SK-N-SH (cell line): ENCODE results near the gene POGK. TPM values are rescaled to one million over a fixed set of nuclear protein-coding genes. Genes with fewer than 3 reads are reported as not detected.
"Not testable (repeated sequence)": the region's sequence is repeated elsewhere in the genome, so short reads cannot be mapped to it uniquely, and the experiment has no call there.

Experiments
- CTCF ChIA-PET: fragments of 300-600, 350-600 bp; formaldehyde crosslinking; extraction: SDS; loops from one replicate; lab custom pipeline; 2021; lab: Yijun Ruan, JAX
- POLR2A ChIA-PET: fragments of 350-600 bp; sonication (Branson Sonifier 250); formaldehyde crosslinking; extraction: SDS; loops from one replicate; lab custom pipeline; 2020; ENCODE audit warnings: antibody characterized with exemption, inconsistent platforms; lab: Yijun Ruan, JAX
- DNase-seq: peaks from one replicate; pipeline ENCODE4 v3.0.0; 2012
- H2AFZ ChIP-seq: fragments of 200-600 bp; sonication (generic); 2 replicates; pipeline ENCODE4 v1.8.1; 2016; ENCODE audit warnings: antibody characterized with exemption, mild to moderate bottlenecking, low read depth
- H3F3A ChIP-seq: fragments of 200-600 bp; sonication (generic); replicated peaks from 2 replicates; pipeline ENCODE3; 2016; ENCODE audit warnings: antibody characterized with exemption, mild to moderate bottlenecking; ENCODE audit not compliant: insufficient read depth
- H3K27ac ChIP-seq, 2 experiments: fragments of 200-500 bp in 1 of 2; fragments of 200-600 bp in 1 of 2; sonication (Bioruptor generic) in 1 of 2; sonication (generic), shearing (Covaris generic) in 1 of 2; 2 replicates each; pipeline versions ENCODE4 v1.5.1 to v1.6.1; 2014 to 2016; ENCODE audit warnings: low read depth in 2 of 2, inconsistent platforms in 1 of 2, low read length in 1 of 2, mild to moderate bottlenecking in 1 of 2, mixed read lengths in 1 of 2
- H3K27me3 ChIP-seq: fragments of 200-600 bp; sonication (generic), shearing (Covaris generic); 2 replicates; pipeline ENCODE4 v1.6.1; 2016; ENCODE audit warnings: mixed run types; ENCODE audit not compliant: insufficient read depth
- H3K36me3 ChIP-seq, 2 experiments: fragments of 200-500 bp in 1 of 2; fragments of 200-600 bp in 1 of 2; sonication (Bioruptor generic) in 1 of 2; sonication (generic) in 1 of 2; replicated peaks in 1 of 2; 2 replicates each; pipeline versions ENCODE3 to v1.5.1; 2014 to 2016; ENCODE audit warnings: low read length in 1 of 2, mild to moderate bottlenecking in 1 of 2; ENCODE audit not compliant: insufficient read depth in 2 of 2, control insufficient read depth in 1 of 2
- H3K4me1 ChIP-seq, 2 experiments: fragments of 200-500 bp in 1 of 2; fragments of 200-600 bp in 1 of 2; sonication (Bioruptor generic) in 1 of 2; sonication (generic), shearing (Covaris generic) in 1 of 2; 2 replicates each; pipeline versions ENCODE4 v1.5.1 to v1.6.1; 2014 to 2016; ENCODE audit warnings: low read depth in 1 of 2, low read length in 1 of 2, mixed run types in 1 of 2; ENCODE audit not compliant: insufficient read depth in 2 of 2, control insufficient read depth in 1 of 2
- H3K4me2 ChIP-seq: fragments of 200-600 bp; sonication (generic), shearing (Covaris generic); 2 replicates; pipeline ENCODE4 v1.6.1; 2017; ENCODE audit warnings: mixed run types
- H3K4me3 ChIP-seq, 2 experiments: fragments of 200-500 bp in 1 of 2; fragments of 200-600 bp in 1 of 2; sonication (Bioruptor generic) in 1 of 2; sonication (generic), shearing (Covaris generic) in 1 of 2; 2 replicates each; pipeline versions ENCODE4 v1.5.1 to v1.8.1; 2014 to 2016; ENCODE audit warnings: low read depth in 2 of 2, inconsistent platforms in 1 of 2, low read length in 1 of 2, mild to moderate bottlenecking in 1 of 2, mixed read lengths in 1 of 2, moderate library complexity in 1 of 2
- H3K79me2 ChIP-seq: fragments of 200-600 bp; sonication (generic); 2 replicates; pipeline ENCODE4 v1.8.1; 2017; ENCODE audit warnings: mild to moderate bottlenecking; ENCODE audit not compliant: insufficient read depth
- H3K9ac ChIP-seq: fragments of 200-600 bp; sonication (generic); 2 replicates; pipeline ENCODE4 v1.6.1; 2017; ENCODE audit warnings: mixed run types
- H3K9me2 ChIP-seq: fragments of 200-600 bp; sonication (generic); 2 replicates; pipeline ENCODE4 v1.6.1; 2017; ENCODE audit warnings: mixed run types
- H3K9me3 ChIP-seq: fragments of 200-600 bp; sonication (generic); 2 replicates; pipeline ENCODE4 v1.6.1; 2017; ENCODE audit warnings: mixed run types, mild to moderate bottlenecking, moderate library complexity
- H4K20me1 ChIP-seq: fragments of 200-600 bp; sonication (generic); 2 replicates; pipeline ENCODE4 v1.6.1; 2017; ENCODE audit warnings: mild to moderate bottlenecking, mixed run types; ENCODE audit not compliant: insufficient read depth
- CTCF ChIP-seq: fragments of 200-600 bp; sonication (generic); IDR thresholded peaks from 2 replicates; pipeline ENCODE4 v1.6.1; 2017; ENCODE audit warnings: antibody characterized with exemption, mild to moderate bottlenecking, moderate library complexity
- EP300 ChIP-seq, 2 experiments: IDR thresholded peaks; 2 replicates each; pipeline versions ENCODE4 v1.4.0 to v1.6.1; 2012; ENCODE audit warnings: borderline replicate concordance in 1 of 2, low read depth in 1 of 2, low read length in 1 of 2
- FOSL2 ChIP-seq: IDR thresholded peaks from 2 replicates; pipeline ENCODE4 v1.4.0; 2012; ENCODE audit warnings: low read depth, mild to moderate bottlenecking, moderate library complexity, borderline replicate concordance
- FOXJ3 ChIP-seq: sonication (generic); formaldehyde crosslinking; IDR thresholded peaks from 2 replicates; pipeline ENCODE4 v1.5.1; 2020; ENCODE audit warnings: mild to moderate bottlenecking, missing genetic modification reagents
- MEF2A ChIP-seq: IDR thresholded peaks from 2 replicates; pipeline ENCODE4 v1.4.0; 2012; ENCODE audit warnings: low read depth, borderline replicate concordance
- NRF1 ChIP-seq: IDR thresholded peaks from 2 replicates; pipeline ENCODE4 v1.6.1; 2012; ENCODE audit warnings: low read depth, mild to moderate bottlenecking, low read length
- RFX5 ChIP-seq: IDR thresholded peaks from 2 replicates; pipeline ENCODE4 v1.6.1; 2012; ENCODE audit warnings: mild to moderate bottlenecking, improper control_type of control experiment, low read length
- SIN3A ChIP-seq: IDR thresholded peaks from 2 replicates; pipeline ENCODE4 v1.6.1; 2012; ENCODE audit warnings: low read depth, mild to moderate bottlenecking, low read length, moderate library complexity, borderline replicate concordance
- TCF12 ChIP-seq: IDR thresholded peaks from 2 replicates; pipeline ENCODE4 v1.4.0; 2012
- WGBS: methylation state at CpG from one replicate; pipeline ENCODE4 v1.1.6; 2017; ENCODE audit warnings: low lambda C conversion rate; 5-methylcytosine and 5-hydroxymethylcytosine counted together
- polyA plus RNA-seq, 3 experiments: library from polyadenylated mRNA; depleted of rRNA; stranded (reverse); fragments of >200 nt; gene quantifications; 2 replicates each; pipeline ENCODE4 v1.2.3, GENCODE V29; 2012
- TF ChIP-seq, protein P1 (sequence below): fragments of 150-350 bp; IDR thresholded peaks from 2 replicates; pipeline ENCODE4 v1.6.1; 2017; ENCODE audit warnings: antibody characterized with exemption, low read length, low read depth, borderline replicate concordance
- TF ChIP-seq, protein P2 (sequence below): IDR thresholded peaks from 2 replicates; pipeline ENCODE4 v1.6.1; 2012; ENCODE audit warnings: mild to moderate bottlenecking, low read depth, low read length, moderate library complexity
- TF ChIP-seq, protein P3 (sequence below): IDR thresholded peaks from 2 replicates; pipeline ENCODE4 v1.4.0; 2012; ENCODE audit warnings: low read depth, borderline replicate concordance

Gene POGK
- polyA plus RNA-seq, 1 of the 3 experiments (the other 2 are of a cell fraction) = 13.9 TPM

- H3K4me2 ChIP-seq = no peak overlapping the region
- no peaks in the 10 kb centered on the region for H3K9me3 ChIP-seq
- no peaks in the 10 kb centered on the region for H3F3A ChIP-seq
- no peak for DNase-seq
- POLR2A ChIA-PET = no interaction called here
- H4K20me1 ChIP-seq = no peaks in the 10 kb centered on the region
- no peaks in the 10 kb centered on the region for H3K79me2 ChIP-seq
- no peaks in the 10 kb centered on the region for H3K36me3 ChIP-seq
- no peaks in the 10 kb centered on the region for H3K9me2 ChIP-seq
- TF ChIP-seq FOSL2 = no peak
- no peak for TF ChIP-seq EP300 (IDR thresholded peaks at IDR 0.05; ENCODE audit: borderline replicate concordance in 1 of 2, low read depth in 1 of 2, low read length in 1 of 2)
- no peak for TF ChIP-seq FOXJ3 (CRISPR knock-in tag)
- no peak for TF ChIP-seq CTCF
- TF ChIP-seq MEF2A = no peak
- no peak for TF ChIP-seq SIN3A
- TF ChIP-seq, protein P1, sequence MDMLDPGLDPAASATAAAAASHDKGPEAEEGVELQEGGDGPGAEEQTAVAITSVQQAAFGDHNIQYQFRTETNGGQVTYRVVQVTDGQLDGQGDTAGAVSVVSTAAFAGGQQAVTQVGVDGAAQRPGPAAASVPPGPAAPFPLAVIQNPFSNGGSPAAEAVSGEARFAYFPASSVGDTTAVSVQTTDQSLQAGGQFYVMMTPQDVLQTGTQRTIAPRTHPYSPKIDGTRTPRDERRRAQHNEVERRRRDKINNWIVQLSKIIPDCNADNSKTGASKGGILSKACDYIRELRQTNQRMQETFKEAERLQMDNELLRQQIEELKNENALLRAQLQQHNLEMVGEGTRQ = no peak
- no peak for TF ChIP-seq RFX5
- no peak for TF ChIP-seq NRF1
- TF ChIP-seq, protein P2, sequence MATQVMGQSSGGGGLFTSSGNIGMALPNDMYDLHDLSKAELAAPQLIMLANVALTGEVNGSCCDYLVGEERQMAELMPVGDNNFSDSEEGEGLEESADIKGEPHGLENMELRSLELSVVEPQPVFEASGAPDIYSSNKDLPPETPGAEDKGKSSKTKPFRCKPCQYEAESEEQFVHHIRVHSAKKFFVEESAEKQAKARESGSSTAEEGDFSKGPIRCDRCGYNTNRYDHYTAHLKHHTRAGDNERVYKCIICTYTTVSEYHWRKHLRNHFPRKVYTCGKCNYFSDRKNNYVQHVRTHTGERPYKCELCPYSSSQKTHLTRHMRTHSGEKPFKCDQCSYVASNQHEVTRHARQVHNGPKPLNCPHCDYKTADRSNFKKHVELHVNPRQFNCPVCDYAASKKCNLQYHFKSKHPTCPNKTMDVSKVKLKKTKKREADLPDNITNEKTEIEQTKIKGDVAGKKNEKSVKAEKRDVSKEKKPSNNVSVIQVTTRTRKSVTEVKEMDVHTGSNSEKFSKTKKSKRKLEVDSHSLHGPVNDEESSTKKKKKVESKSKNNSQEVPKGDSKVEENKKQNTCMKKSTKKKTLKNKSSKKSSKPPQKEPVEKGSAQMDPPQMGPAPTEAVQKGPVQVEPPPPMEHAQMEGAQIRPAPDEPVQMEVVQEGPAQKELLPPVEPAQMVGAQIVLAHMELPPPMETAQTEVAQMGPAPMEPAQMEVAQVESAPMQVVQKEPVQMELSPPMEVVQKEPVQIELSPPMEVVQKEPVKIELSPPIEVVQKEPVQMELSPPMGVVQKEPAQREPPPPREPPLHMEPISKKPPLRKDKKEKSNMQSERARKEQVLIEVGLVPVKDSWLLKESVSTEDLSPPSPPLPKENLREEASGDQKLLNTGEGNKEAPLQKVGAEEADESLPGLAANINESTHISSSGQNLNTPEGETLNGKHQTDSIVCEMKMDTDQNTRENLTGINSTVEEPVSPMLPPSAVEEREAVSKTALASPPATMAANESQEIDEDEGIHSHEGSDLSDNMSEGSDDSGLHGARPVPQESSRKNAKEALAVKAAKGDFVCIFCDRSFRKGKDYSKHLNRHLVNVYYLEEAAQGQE = no peak
- TF ChIP-seq TCF12 = no peak
- TF ChIP-seq, protein P3, sequence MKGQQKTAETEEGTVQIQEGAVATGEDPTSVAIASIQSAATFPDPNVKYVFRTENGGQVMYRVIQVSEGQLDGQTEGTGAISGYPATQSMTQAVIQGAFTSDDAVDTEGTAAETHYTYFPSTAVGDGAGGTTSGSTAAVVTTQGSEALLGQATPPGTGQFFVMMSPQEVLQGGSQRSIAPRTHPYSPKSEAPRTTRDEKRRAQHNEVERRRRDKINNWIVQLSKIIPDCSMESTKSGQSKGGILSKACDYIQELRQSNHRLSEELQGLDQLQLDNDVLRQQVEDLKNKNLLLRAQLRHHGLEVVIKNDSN = no peak
- CTCF ChIA-PET = no interaction called here
- H3K9ac ChIP-seq = no peak overlapping the region
- H3K27me3 ChIP-seq = peaks cover 7% of the 10 kb centered on the region; the same call in 1 of the 2 replicates
- H3K4me1 ChIP-seq = no peaks in the 10 kb centered on the region
- H3K4me3 ChIP-seq = no peak overlapping the region
- no peak overlapping the region for H2AFZ ChIP-seq
- no peak overlapping the region for H3K27ac ChIP-seq
Measured at GRCh38 chr1:166827426-166827825, 11.8 kb upstream of the POGK start.

- CTCF ChIA-PET, DNase-seq: not testable (repeated sequence)
- 7% methylated on average over 1 of the region's 1 CpG for WGBS
Measured at GRCh38 chr1:166829762-166830161, 9.5 kb upstream of the POGK start.

More at GRCh38 chr1:166829762-166830161, 9.5 kb upstream of the POGK start:
- H3K9ac ChIP-seq, H3K36me3 ChIP-seq, H3K9me2 ChIP-seq, H3F3A ChIP-seq, H3K9me3 ChIP-seq, H4K20me1 ChIP-seq, POLR2A ChIA-PET, H3K4me2 ChIP-seq, H3K27ac ChIP-seq, H3K4me3 ChIP-seq, H3K4me1 ChIP-seq, H2AFZ ChIP-seq, H3K79me2 ChIP-seq: not testable (repeated sequence)
- peaks cover 17% of the 10 kb centered on the region; the same call in 1 of the 2 replicates for H3K27me3 ChIP-seq
